Neural progenitor cell (in vitro differentiated cells): ENCODE results near the gene MAGEA8.
"Not testable (repeated sequence)": the region's sequence is repeated elsewhere in the genome, so short reads cannot be mapped to it uniquely, and the experiment has no call there.

Source experiments
- CTCF ChIP-seq: fragments of 200-600 bp; sonication (generic); IDR thresholded peaks from 2 replicates; pipeline ENCODE4 v1.5.1; 2017; ENCODE audit warnings: antibody characterized with exemption, mild to moderate bottlenecking
- EZH2phosphoT487 ChIP-seq: fragments of 200-600 bp; sonication (generic); IDR thresholded peaks from 2 replicates; pipeline ENCODE4 v1.6.1; 2017; ENCODE audit warnings: antibody characterized with exemption

- TF ChIP-seq EZH2phosphoT487, CTCF: not testable (repeated sequence)
Observed at GRCh38 chrX:149933547-149933946, 52.6 kb downstream of the MAGEA8 start.
